OCI-LY3 (cell line): ENCODE results near the gene SYCP2L.

Source experiments
- EZH2phosphoT487 ChIP-seq: fragments of 200-600 bp; shearing (Covaris generic); IDR thresholded peaks from 2 replicates; pipeline ENCODE4 v1.6.1; 2018; ENCODE audit warnings: antibody characterized with exemption, mixed run types, low read depth
- TF ChIP-seq, protein P1 (sequence below): fragments of 200-600, 300-600 bp; sonication (generic); IDR thresholded peaks from 2 replicates; pipeline ENCODE4 v1.5.1; 2014; ENCODE audit warnings: antibody characterized with exemption, low read length, low read depth

DNA sequence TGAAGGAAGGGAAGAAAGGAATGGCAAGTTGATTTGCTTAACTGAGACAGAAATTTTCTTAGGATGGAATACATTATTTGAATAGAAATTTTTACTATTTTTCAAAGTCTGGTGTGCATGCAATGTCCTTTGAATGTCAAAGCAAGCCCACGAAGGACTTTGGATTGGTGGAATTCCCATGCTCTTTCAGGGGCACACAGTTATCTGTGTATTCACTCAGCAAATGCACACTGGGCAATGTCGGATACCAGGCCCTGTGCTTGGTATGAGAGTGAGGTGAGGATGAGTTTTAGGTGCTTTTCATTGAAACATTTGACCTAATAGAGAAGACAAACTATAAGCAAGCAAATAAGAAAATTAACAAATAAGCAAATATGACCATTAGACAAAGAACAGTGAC is 73.3 kb downstream of the SYCP2L start:
- TF ChIP-seq, protein P1, sequence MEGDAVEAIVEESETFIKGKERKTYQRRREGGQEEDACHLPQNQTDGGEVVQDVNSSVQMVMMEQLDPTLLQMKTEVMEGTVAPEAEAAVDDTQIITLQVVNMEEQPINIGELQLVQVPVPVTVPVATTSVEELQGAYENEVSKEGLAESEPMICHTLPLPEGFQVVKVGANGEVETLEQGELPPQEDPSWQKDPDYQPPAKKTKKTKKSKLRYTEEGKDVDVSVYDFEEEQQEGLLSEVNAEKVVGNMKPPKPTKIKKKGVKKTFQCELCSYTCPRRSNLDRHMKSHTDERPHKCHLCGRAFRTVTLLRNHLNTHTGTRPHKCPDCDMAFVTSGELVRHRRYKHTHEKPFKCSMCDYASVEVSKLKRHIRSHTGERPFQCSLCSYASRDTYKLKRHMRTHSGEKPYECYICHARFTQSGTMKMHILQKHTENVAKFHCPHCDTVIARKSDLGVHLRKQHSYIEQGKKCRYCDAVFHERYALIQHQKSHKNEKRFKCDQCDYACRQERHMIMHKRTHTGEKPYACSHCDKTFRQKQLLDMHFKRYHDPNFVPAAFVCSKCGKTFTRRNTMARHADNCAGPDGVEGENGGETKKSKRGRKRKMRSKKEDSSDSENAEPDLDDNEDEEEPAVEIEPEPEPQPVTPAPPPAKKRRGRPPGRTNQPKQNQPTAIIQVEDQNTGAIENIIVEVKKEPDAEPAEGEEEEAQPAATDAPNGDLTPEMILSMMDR = no peak
- TF ChIP-seq EZH2phosphoT487 = no peak
